Subcutaneous abdominal adipose tissue (tissue), 5 donors: ENCODE data around the gene YAE1.

ENCODE experiments used
- H3K27ac ChIP-seq: one replicate; pipeline ENCODE4 v1.7.0; 2013; ENCODE audit warnings: low read depth, mild to moderate bottlenecking, inconsistent platforms, low read length, moderate library complexity
- H3K27me3 ChIP-seq, 5 donors: one replicate each; pipeline ENCODE4 v1.7.0; 2013; ENCODE audit warnings: low read length in 5 of 5, inconsistent platforms in 1 of 5; ENCODE audit not compliant: control insufficient read depth in 5 of 5, insufficient read depth in 4 of 5
- H3K36me3 ChIP-seq, 5 donors: one replicate each; pipeline ENCODE4 v1.7.0; 2013; ENCODE audit warnings: low read length in 5 of 5; ENCODE audit not compliant: control insufficient read depth in 5 of 5, insufficient read depth in 5 of 5
- H3K4me1 ChIP-seq, 5 donors: one replicate each; pipeline ENCODE4 v1.7.0; 2013; ENCODE audit warnings: low read length in 5 of 5, mild to moderate bottlenecking in 3 of 5, moderate library complexity in 1 of 5; ENCODE audit not compliant: control insufficient read depth in 5 of 5, insufficient read depth in 5 of 5
- H3K4me3 ChIP-seq, 5 donors: one replicate each; pipeline ENCODE4 v1.7.0; 2013; ENCODE audit warnings: low read length in 5 of 5, low read depth in 1 of 5
- H3K9ac ChIP-seq, 5 donors: one replicate each; pipeline ENCODE4 v1.7.0; 2013; ENCODE audit warnings: low read length in 5 of 5, mild to moderate bottlenecking in 4 of 5, moderate library complexity in 3 of 5
- H3K9me3 ChIP-seq, 5 donors: one replicate each; pipeline ENCODE4 v1.7.0; 2013; ENCODE audit warnings: low read length in 5 of 5; ENCODE audit not compliant: control insufficient read depth in 5 of 5
- donor health status: healthy.
- donor health status: healthy.
- donor health status: healthy.
- donor health status: healthy.
- donor health status: healthy.

The YAE1 gene

GRCh38 chr7:39550411-39550810 lies 15.8 kb upstream of the YAE1 start:
- no peak overlapping the region for H3K27ac ChIP-seq
- H3K4me1 ChIP-seq, result no peaks in the 10 kb centered on the region
- no peaks in the 10 kb centered on the region for H3K27me3 ChIP-seq
- H3K36me3 ChIP-seq, result no peaks in the 10 kb centered on the region
- peaks cover 0 to 14% (median 14%) of the 10 kb centered on the region in 5 donors for H3K9me3 ChIP-seq
- H3K9ac ChIP-seq, result no peak overlapping the region
- H3K4me3 ChIP-seq, result no peak overlapping the region

GRCh38 chr7:39553436-39553835 lies 12.8 kb upstream of the YAE1 start:
- Histone ChIP-seq H3K36me3 (no peaks in the 10 kb centered on the region), H3K4me1 (no peaks in the 10 kb centered on the region), H3K9ac (no peak overlapping the region), H3K9me3 (no peaks in the 10 kb centered on the region), H3K27me3 (no peaks in the 10 kb centered on the region), H3K27ac (no peak overlapping the region), H3K4me3 (no peak overlapping the region)

GRCh38 chr7:39554583-39555165 lies 11.5 kb upstream of the YAE1 start:
- H3K27me3 ChIP-seq, result no peaks in the 10 kb centered on the region
- H3K9ac ChIP-seq, result no peak overlapping the region
- no peaks in the 10 kb centered on the region for H3K9me3 ChIP-seq
- no peaks in the 10 kb centered on the region for H3K36me3 ChIP-seq
- H3K4me1 ChIP-seq, result no peaks in the 10 kb centered on the region
- no peak overlapping the region for H3K27ac ChIP-seq
- no peak overlapping the region for H3K4me3 ChIP-seq

- Histone ChIP-seq H3K27me3 (no peaks in the 10 kb centered on the region), H3K9me3 (no peaks in the 10 kb centered on the region), H3K27ac (no peak overlapping the region), H3K4me1 (no peaks in the 10 kb centered on the region), H3K36me3 (no peaks in the 10 kb centered on the region), H3K4me3 (no peak overlapping the region), H3K9ac (no peak overlapping the region)
Observed at GRCh38 chr7:39557222-39557621, 9.0 kb upstream of the YAE1 start.

GRCh38 chr7:39557911-39558310 lies 8.3 kb upstream of the YAE1 start:
- H3K4me1 ChIP-seq, result no peaks in the 10 kb centered on the region
- no peaks in the 10 kb centered on the region for H3K9me3 ChIP-seq
- no peaks in the 10 kb centered on the region for H3K36me3 ChIP-seq
- H3K9ac ChIP-seq, result no peak overlapping the region
- no peak overlapping the region for H3K27ac ChIP-seq
- H3K27me3 ChIP-seq, result no peaks in the 10 kb centered on the region
- H3K4me3 ChIP-seq, result no peak overlapping the region

- H3K36me3 ChIP-seq, result no peaks in the 10 kb centered on the region
- no peak overlapping the region for H3K27ac ChIP-seq
- no peak overlapping the region for H3K9ac ChIP-seq
- H3K4me1 ChIP-seq, result peaks cover 0 to 2% (median 1%) of the 10 kb centered on the region in 5 donors
- no peaks in the 10 kb centered on the region for H3K27me3 ChIP-seq
- H3K9me3 ChIP-seq, result no peaks in the 10 kb centered on the region
- no peak overlapping the region for H3K4me3 ChIP-seq
Observed at GRCh38 chr7:39560408-39560807, 5.8 kb upstream of the YAE1 start.

- no peak overlapping the region for H3K4me3 ChIP-seq
- no peaks in the 10 kb centered on the region for H3K36me3 ChIP-seq
- H3K4me1 ChIP-seq, result peaks cover 0 to 7% (median 5%) of the 10 kb centered on the region in 5 donors
- no peak overlapping the region for H3K27ac ChIP-seq
- H3K9me3 ChIP-seq, result no peaks in the 10 kb centered on the region
- no peak overlapping the region for H3K9ac ChIP-seq
- H3K27me3 ChIP-seq, result no peaks in the 10 kb centered on the region
Observed at GRCh38 chr7:39560997-39561396, 5.2 kb upstream of the YAE1 start.

- no peaks in the 10 kb centered on the region for H3K27me3 ChIP-seq
- H3K36me3 ChIP-seq, result peaks cover 0 to 9% (median 4%) of the 10 kb centered on the region in 5 donors
- peaks cover 3 to 21% (median 16%) of the 10 kb centered on the region in 5 donors for H3K4me1 ChIP-seq
- peak overlapping the region; percentile 84 for H3K27ac ChIP-seq
- peak overlapping the region; percentile 82 to 94 (median 92) for H3K9ac ChIP-seq
- no peaks in the 10 kb centered on the region for H3K9me3 ChIP-seq
- H3K4me3 ChIP-seq, result peak overlapping the region; percentile 99 to 100 (median 99)
Observed at GRCh38 chr7:39565538-39565937, 666 bp upstream of the YAE1 start.

GRCh38 chr7:39567294-39567693 lies 1.1 kb downstream of the YAE1 start:
- H3K9ac ChIP-seq, result peak overlapping the region in 3 of 5 donors; percentile 92 to 94 (median 92)
- H3K4me3 ChIP-seq, result peak overlapping the region; percentile 99 to 100 (median 99)
- H3K36me3 ChIP-seq, result peaks cover 2 to 17% (median 14%) of the 10 kb centered on the region in 5 donors
- H3K4me1 ChIP-seq, result peaks cover 3 to 21% (median 16%) of the 10 kb centered on the region in 5 donors
- H3K27me3 ChIP-seq, result no peaks in the 10 kb centered on the region
- no peak overlapping the region for H3K27ac ChIP-seq
- H3K9me3 ChIP-seq, result no peaks in the 10 kb centered on the region

- Histone ChIP-seq H3K36me3 (peaks cover 15 to 41% (median 21%) of the 10 kb centered on the region in 5 donors), H3K9me3 (no peaks in the 10 kb centered on the region), H3K9ac (no peak overlapping the region), H3K27ac (no peak overlapping the region), H3K27me3 (no peaks in the 10 kb centered on the region), H3K4me1 (peaks cover 0 to 5% (median 0%) of the 10 kb centered on the region in 5 donors), H3K4me3 (no peak overlapping the region)
Observed at GRCh38 chr7:39574673-39575349, 8.6 kb downstream of the YAE1 start.
